Smooth muscle cell (in vitro differentiated cells): Measurements from ENCODE around the gene SLC24A3. TPM values are rescaled to one million over a fixed set of nuclear protein-coding genes. Genes with fewer than 3 reads are reported as not detected.

Source experiments
- DNase-seq: peaks from one replicate; lab custom pipeline; 2025; ENCODE audit not compliant: unreplicated experiment; lab: John Stamatoyannopoulos, UW
- H2AFZ ChIP-seq: fragments of 200-600 bp; sonication (generic); 2 replicates; pipeline ENCODE4 v1.6.0; 2016; ENCODE audit warnings: antibody characterized with exemption, low read depth, mild to moderate bottlenecking
- H3F3A ChIP-seq: fragments of 200-600 bp; sonication (generic); 2 replicates; pipeline ENCODE4 v1.6.0; 2017; ENCODE audit warnings: antibody characterized with exemption, low read depth
- H3K27ac ChIP-seq: fragments of 200-600 bp; sonication (generic); 2 replicates; pipeline ENCODE4 v1.5.1; 2016; ENCODE audit warnings: low read depth, mild to moderate bottlenecking
- H3K27me3 ChIP-seq: fragments of 200-600 bp; sonication (generic); 2 replicates; pipeline ENCODE4 v1.6.1; 2016; ENCODE audit warnings: low read depth, mild to moderate bottlenecking
- H3K36me3 ChIP-seq: fragments of 200-600 bp; sonication (generic); 2 replicates; pipeline ENCODE4 v1.5.1; 2016; ENCODE audit warnings: low read depth
- H3K4me1 ChIP-seq: fragments of 200-600 bp; sonication (generic); 2 replicates; pipeline ENCODE4 v1.5.1; 2016; ENCODE audit warnings: low read depth
- H3K4me2 ChIP-seq: fragments of 200-600 bp; sonication (generic); 2 replicates; pipeline ENCODE4 v1.6.0; 2016; ENCODE audit warnings: mild to moderate bottlenecking
- H3K4me3 ChIP-seq: fragments of 200-600 bp; sonication (generic); 2 replicates; pipeline ENCODE4 v1.5.1; 2016; ENCODE audit warnings: mild to moderate bottlenecking
- H3K79me2 ChIP-seq: fragments of 200-600 bp; sonication (generic); 2 replicates; pipeline ENCODE4 v1.6.0; 2016; ENCODE audit warnings: low read depth, mild to moderate bottlenecking
- H3K9ac ChIP-seq: fragments of 200-600 bp; sonication (generic); 2 replicates; pipeline ENCODE4 v1.6.0; 2016; ENCODE audit warnings: low read depth
- H3K9me3 ChIP-seq: fragments of 200-600 bp; sonication (generic); replicated peaks from 2 replicates; pipeline ENCODE4 v1.5.1; 2016; ENCODE audit warnings: low read depth
- H4K20me1 ChIP-seq: fragments of 200-600 bp; sonication (generic); 2 replicates; pipeline ENCODE4 v1.6.0; 2016; ENCODE audit warnings: low read depth
- WGBS: methylation state at CpG from one replicate; pipeline ENCODE4 v1.1.7; 2016; ENCODE audit warnings: low lambda C conversion rate; 5-methylcytosine and 5-hydroxymethylcytosine counted together
- polyA plus RNA-seq: library from polyadenylated mRNA; unstranded; fragments of >200 nt; fragmentation: Nextera tagmentation; extraction: Ambion mirVana; gene quantifications from 2 replicates; pipeline ENCODE4 v1.2.1, GENCODE V29; 2016
- total RNA-seq: library from RNA; depleted of rRNA; stranded (reverse); fragments of >200 nt; gene quantifications from 2 replicates; pipeline ENCODE4 v1.2.3, GENCODE V29; 2014
- TF ChIP-seq, protein P1 (sequence below): fragments of 200-600 bp; sonication (generic); IDR thresholded peaks from 2 replicates; pipeline ENCODE4 v1.5.1; 2017; ENCODE audit warnings: borderline replicate concordance, mild to moderate bottlenecking, antibody characterized with exemption; ENCODE audit not compliant: insufficient read depth, poor library complexity, severe bottlenecking

SLC24A3 gene
- total and polyA plus RNA-seq, 2 experiments from 2014 or later: 2.5 to 3.2 TPM

DNA sequence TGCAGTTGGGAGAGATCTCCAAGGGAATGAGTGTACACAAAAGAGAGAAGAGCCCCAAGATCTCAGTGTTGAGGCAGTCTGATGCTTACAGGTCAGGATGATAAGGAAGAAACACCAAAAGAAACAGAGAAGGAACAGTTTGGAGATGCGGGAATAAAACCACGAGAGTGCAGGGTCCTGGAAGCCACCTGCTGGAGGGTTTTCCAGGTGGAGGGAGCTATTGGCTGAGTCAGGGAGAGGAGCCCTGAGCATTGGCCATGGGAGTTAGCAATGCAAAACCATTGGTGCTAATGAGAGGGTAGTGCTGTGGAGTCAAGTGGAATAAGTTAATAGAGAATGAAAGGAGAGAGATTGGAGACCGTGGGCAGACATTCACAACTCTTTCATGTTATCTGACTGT is 506.4 kb downstream of the SLC24A3 start:
- no peak for DNase-seq
- H3K27me3 ChIP-seq: no peaks in the 10 kb centered on the region
- no peaks in the 10 kb centered on the region for H3K36me3 ChIP-seq
- WGBS: 96% methylated on average over 3 of the region's 3 CpGs
- H3K4me1 ChIP-seq: no peaks in the 10 kb centered on the region
- no peaks in the 10 kb centered on the region for H3F3A ChIP-seq
- no peaks in the 10 kb centered on the region for H3K9me3 ChIP-seq
- H2AFZ ChIP-seq: no peak overlapping the region
- no peak overlapping the region for H3K9ac ChIP-seq
- H3K4me3 ChIP-seq: no peak overlapping the region
- H3K79me2 ChIP-seq: no peaks in the 10 kb centered on the region
- H3K4me2 ChIP-seq: no peak overlapping the region
- H4K20me1 ChIP-seq: no peaks in the 10 kb centered on the region
- TF ChIP-seq, protein P1, sequence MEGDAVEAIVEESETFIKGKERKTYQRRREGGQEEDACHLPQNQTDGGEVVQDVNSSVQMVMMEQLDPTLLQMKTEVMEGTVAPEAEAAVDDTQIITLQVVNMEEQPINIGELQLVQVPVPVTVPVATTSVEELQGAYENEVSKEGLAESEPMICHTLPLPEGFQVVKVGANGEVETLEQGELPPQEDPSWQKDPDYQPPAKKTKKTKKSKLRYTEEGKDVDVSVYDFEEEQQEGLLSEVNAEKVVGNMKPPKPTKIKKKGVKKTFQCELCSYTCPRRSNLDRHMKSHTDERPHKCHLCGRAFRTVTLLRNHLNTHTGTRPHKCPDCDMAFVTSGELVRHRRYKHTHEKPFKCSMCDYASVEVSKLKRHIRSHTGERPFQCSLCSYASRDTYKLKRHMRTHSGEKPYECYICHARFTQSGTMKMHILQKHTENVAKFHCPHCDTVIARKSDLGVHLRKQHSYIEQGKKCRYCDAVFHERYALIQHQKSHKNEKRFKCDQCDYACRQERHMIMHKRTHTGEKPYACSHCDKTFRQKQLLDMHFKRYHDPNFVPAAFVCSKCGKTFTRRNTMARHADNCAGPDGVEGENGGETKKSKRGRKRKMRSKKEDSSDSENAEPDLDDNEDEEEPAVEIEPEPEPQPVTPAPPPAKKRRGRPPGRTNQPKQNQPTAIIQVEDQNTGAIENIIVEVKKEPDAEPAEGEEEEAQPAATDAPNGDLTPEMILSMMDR: no peak
- H3K27ac ChIP-seq: no peak overlapping the region

DNA sequence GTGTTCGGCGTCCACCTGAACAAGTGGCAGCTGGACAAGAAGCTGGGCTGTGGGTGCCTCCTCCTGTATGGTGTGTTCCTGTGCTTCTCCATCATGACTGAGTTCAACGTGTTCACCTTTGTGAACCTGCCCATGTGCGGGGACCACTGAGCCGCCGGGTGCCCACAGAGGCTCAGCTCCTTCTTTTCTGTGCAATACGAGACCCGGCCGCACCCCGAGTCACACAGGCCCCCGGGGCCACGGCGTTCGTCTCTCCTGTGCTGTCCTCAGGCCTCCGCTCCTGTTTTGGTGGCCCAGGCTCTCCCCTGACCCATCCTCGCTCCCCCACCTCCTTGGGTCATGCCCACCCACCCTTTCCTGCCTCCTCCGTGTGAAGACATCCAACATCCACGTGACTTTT is 508.5 kb downstream of the SLC24A3 start:
- Histone ChIP-seq H3K4me3 (no peak overlapping the region), H3K79me2 (no peaks in the 10 kb centered on the region), H4K20me1 (no peaks in the 10 kb centered on the region), H3K27ac (no peak overlapping the region), H3K4me1 (no peaks in the 10 kb centered on the region), H2AFZ (no peak overlapping the region), H3K36me3 (no peaks in the 10 kb centered on the region), H3K9me3 (no peaks in the 10 kb centered on the region), H3K27me3 (no peaks in the 10 kb centered on the region), H3K4me2 (no peak overlapping the region), H3K9ac (no peak overlapping the region), H3F3A (no peaks in the 10 kb centered on the region)
- WGBS: 96% methylated on average over 18 of the region's 18 CpGs
- TF ChIP-seq, protein P1: no peak
- DNase-seq: no peak

DNA sequence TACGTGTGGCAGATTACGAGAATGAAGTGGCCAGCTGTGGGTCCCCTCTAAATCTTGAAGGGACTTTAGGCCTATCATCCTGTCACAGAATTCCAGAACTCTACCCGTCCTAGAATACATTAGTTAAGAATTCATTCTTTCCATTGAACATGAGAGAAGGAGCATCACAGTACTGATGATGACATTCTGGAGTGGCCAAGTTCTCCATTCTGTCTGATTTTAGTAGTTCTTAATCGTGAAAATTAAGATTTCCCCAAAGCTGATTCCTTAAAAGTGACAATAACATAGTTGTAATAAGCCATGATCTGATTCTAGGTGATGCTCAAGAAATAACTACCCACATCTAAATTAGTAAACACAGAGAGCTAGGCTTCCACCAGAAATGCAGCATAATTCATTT is 510.6 kb downstream of the SLC24A3 start:
- Histone ChIP-seq H3K4me2 (no peak overlapping the region), H3K9me3 (no peaks in the 10 kb centered on the region), H3F3A (no peaks in the 10 kb centered on the region), H3K27me3 (no peaks in the 10 kb centered on the region), H3K9ac (no peak overlapping the region), H2AFZ (no peak overlapping the region), H3K27ac (no peak overlapping the region), H3K4me3 (no peak overlapping the region), H4K20me1 (no peaks in the 10 kb centered on the region), H3K79me2 (no peaks in the 10 kb centered on the region), H3K4me1 (no peaks in the 10 kb centered on the region), H3K36me3 (no peaks in the 10 kb centered on the region)
- 77% methylated on average over 4 of the region's 4 CpGs for WGBS
- TF ChIP-seq, protein P1: no peak
- no peak for DNase-seq

DNA sequence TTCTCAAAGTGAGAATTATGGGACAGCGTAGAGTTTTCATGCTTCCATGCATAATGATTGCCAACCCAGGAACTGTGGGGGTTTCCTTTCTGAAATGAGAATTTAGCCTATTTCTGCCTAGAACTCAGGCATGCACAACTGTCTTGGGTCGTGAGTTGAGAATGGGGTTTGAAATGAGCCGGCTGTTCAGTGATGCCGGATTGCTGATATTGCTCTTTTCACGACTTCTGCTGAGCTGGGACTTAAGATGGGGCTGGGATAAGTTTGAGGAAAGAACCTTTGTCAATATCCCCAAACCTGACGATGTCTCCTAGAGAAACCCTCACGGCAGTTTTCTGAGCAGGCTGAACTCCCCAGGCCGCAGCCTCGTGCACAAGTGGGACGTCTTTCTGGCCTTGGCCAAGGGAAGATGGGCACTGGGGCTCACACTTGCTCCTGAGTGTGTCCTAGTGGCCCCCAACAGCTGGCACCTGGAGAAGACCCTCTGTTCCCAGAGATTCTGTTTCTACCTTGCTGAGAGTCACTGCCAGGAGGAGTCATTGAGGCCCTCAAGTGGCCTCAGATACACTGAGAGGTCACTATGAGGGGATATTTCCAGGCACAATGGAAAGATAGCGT is 511.5 kb downstream of the SLC24A3 start:
- Histone ChIP-seq H3K9ac (no peak overlapping the region), H3K79me2 (no peaks in the 10 kb centered on the region), H4K20me1 (no peaks in the 10 kb centered on the region), H3K36me3 (no peaks in the 10 kb centered on the region), H3K4me1 (no peaks in the 10 kb centered on the region), H3K4me3 (no peak overlapping the region), H2AFZ (no peak overlapping the region), H3K27ac (no peak overlapping the region), H3K27me3 (no peaks in the 10 kb centered on the region), H3F3A (no peaks in the 10 kb centered on the region), H3K9me3 (no peaks in the 10 kb centered on the region), H3K4me2 (no peak overlapping the region)
- TF ChIP-seq, protein P1: no peak
- no peak for DNase-seq
- 87% methylated on average over 11 of the region's 11 CpGs for WGBS
